Activated CD8-positive, alpha-beta memory T cell treated with anti-CD3 and anti-CD28 coated beads, Interleukin-2, amount 50 U/mL, for 4 hours (primary cell): ENCODE results near the gene HEXIM1.
A peak's percentile ranks its signal among the peaks of the same experiment; 100 is the strongest.

ENCODE experiments used
- DNase-seq: peaks from one replicate; pipeline ENCODE4 v3.0.0-alpha.2; 2020

Gene HEXIM1

GRCh38 chr17:45148183-45149036 lies at the start of gene HEXIM1:
Gene HEXIM1 (plus strand): TSS chr17:45148475. CDS start chr17:45149191, 716 bp downstream.
- peak; percentile 98 for DNase-seq

- peak; percentile 80 for DNase-seq
These were observed 49.2 kb upstream of the HEXIM1 start for GRCh38 chr17:45098869-45099616.

- DNase-seq: no peak
These were observed 46.8 kb upstream of the HEXIM1 start for GRCh38 chr17:45101546-45101882.

GRCh38 chr17:45101883-45102811 lies 46.1 kb upstream of the HEXIM1 start:
- DNase-seq: no peak

GRCh38 chr17:45102856-45103255 lies 45.4 kb upstream of the HEXIM1 start:
- DNase-seq: no peak

- DNase-seq: no peak
These were observed 44.9 kb upstream of the HEXIM1 start for GRCh38 chr17:45103269-45103795.

- no peak for DNase-seq
These were observed 44.2 kb upstream of the HEXIM1 start for GRCh38 chr17:45104029-45104428.

- DNase-seq: no peak
These were observed 43.8 kb upstream of the HEXIM1 start for GRCh38 chr17:45104497-45104896.

- no peak for DNase-seq
These were observed 43.2 kb upstream of the HEXIM1 start for GRCh38 chr17:45104907-45105624.

- DNase-seq: no peak
These were observed 42.2 kb upstream of the HEXIM1 start for GRCh38 chr17:45106096-45106495.

GRCh38 chr17:45106582-45106981 lies 41.7 kb upstream of the HEXIM1 start:
- no peak for DNase-seq

GRCh38 chr17:45107293-45108010 lies 40.8 kb upstream of the HEXIM1 start:
- DNase-seq: no peak

- DNase-seq: no peak
These were observed 40.2 kb upstream of the HEXIM1 start for GRCh38 chr17:45108051-45108450.

- DNase-seq: no peak
These were observed 39.4 kb upstream of the HEXIM1 start for GRCh38 chr17:45108595-45109521.

GRCh38 chr17:45110676-45111611 lies 37.3 kb upstream of the HEXIM1 start:
- no peak for DNase-seq

- DNase-seq: no peak
These were observed 36.4 kb upstream of the HEXIM1 start for GRCh38 chr17:45111850-45112249.

- DNase-seq: no peak
These were observed 35.5 kb upstream of the HEXIM1 start for GRCh38 chr17:45112559-45113423.

GRCh38 chr17:45113424-45113754 lies 34.9 kb upstream of the HEXIM1 start:
- DNase-seq: no peak
